Measurements from ENCODE around the gene EPHA5. TPM values are rescaled to one million over a fixed set of nuclear protein-coding genes. Genes with fewer than 3 reads are reported as not detected.
A peak's percentile ranks its signal among the peaks of the same experiment; 100 is the strongest.

The EPHA5 gene
- total RNA-seq, 1 experiment from 2014 or later, result 0.28 TPM

DNA sequence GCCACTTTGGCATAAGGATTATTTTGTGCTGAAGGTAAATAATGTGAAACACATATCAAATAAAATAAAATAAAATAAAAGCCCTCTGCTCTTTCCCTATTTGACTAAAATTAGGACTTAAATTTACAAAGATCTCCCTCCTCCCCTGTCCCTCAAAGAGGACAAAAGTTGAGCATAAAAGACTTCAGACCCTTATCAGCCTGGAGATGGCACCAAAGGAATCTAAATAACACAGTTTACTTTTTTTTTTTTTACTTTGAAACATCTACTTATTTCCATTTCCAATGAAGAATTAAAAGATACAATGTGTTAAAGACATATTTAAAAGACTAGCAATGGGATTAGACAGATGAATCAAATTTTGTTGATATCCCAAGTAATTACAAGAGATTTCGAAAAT is 89.7 kb downstream of the EPHA5 start:
- H3K4me3 Mint-ChIP-seq (ENCODE audit: unreplicated experiment), result no peak overlapping the region
- intact Hi-C loops (cut with micrococcal nuclease), result loop anchor here (2.0 to 10.0 kb wide), 2 partner anchors 284 to 1108 kb away; no protein-coding TSS in a partner anchor
- TF ChIP-seq, protein P1, sequence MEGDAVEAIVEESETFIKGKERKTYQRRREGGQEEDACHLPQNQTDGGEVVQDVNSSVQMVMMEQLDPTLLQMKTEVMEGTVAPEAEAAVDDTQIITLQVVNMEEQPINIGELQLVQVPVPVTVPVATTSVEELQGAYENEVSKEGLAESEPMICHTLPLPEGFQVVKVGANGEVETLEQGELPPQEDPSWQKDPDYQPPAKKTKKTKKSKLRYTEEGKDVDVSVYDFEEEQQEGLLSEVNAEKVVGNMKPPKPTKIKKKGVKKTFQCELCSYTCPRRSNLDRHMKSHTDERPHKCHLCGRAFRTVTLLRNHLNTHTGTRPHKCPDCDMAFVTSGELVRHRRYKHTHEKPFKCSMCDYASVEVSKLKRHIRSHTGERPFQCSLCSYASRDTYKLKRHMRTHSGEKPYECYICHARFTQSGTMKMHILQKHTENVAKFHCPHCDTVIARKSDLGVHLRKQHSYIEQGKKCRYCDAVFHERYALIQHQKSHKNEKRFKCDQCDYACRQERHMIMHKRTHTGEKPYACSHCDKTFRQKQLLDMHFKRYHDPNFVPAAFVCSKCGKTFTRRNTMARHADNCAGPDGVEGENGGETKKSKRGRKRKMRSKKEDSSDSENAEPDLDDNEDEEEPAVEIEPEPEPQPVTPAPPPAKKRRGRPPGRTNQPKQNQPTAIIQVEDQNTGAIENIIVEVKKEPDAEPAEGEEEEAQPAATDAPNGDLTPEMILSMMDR (IDR thresholded peaks at IDR 0.05; ENCODE audit: unreplicated experiment), result peak; percentile 27
- CTCF ChIA-PET, result no interaction called here
- DNase-seq (ENCODE audit: unreplicated experiment), result peak; percentile 23
- no peaks in the 10 kb centered on the region for H3K27me3 Mint-ChIP-seq (ENCODE audit: insufficient read depth, unreplicated experiment)
- H3K4me1 Mint-ChIP-seq (ENCODE audit: insufficient read depth, unreplicated experiment), result no peaks in the 10 kb centered on the region
- H3K9me3 Mint-ChIP-seq (ENCODE audit: unreplicated experiment), result no peaks in the 10 kb centered on the region
- POLR2A ChIA-PET, result no interaction called here
- H3K36me3 Mint-ChIP-seq (ENCODE audit: insufficient read depth, unreplicated experiment), result no peaks in the 10 kb centered on the region
- no peak overlapping the region for H3K27ac Mint-ChIP-seq (ENCODE audit: low read depth, unreplicated experiment)
- BruUV-seq (replicated peaks), result no TSS peak

DNA sequence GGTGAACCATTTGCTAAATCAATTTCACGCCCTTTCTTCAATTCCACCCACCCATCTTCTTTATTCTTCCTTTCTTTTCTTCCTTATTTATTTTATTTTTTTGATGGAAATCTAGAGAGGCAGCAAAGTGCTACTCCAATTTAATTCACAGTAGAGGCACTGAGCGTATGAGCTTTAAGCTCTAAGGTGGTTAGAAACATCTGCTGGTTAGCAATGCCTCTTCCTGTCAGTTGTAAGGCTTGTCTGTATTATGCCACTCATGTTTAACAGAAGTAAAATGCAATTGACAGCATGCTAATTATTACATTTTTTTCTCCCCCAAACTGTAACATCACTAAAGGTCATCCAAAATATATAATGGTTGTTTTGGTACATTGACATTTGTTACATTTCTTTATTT is 103.8 kb downstream of the EPHA5 start:
- H3K27me3 Mint-ChIP-seq (ENCODE audit: insufficient read depth, unreplicated experiment), result no peaks in the 10 kb centered on the region
- H3K27ac Mint-ChIP-seq (ENCODE audit: low read depth, unreplicated experiment), result no peak overlapping the region
- H3K9me3 Mint-ChIP-seq (ENCODE audit: unreplicated experiment), result no peaks in the 10 kb centered on the region
- no peaks in the 10 kb centered on the region for H3K4me1 Mint-ChIP-seq (ENCODE audit: insufficient read depth, unreplicated experiment)
- ChIA-PET POLR2A (interaction anchor here (0.6 kb wide), 1 partner anchor 25 kb away, joined by 3 read pairs; no protein-coding TSS in a partner anchor), CTCF (no interaction called here)
- TF ChIP-seq, protein P1 (IDR thresholded peaks at IDR 0.05; ENCODE audit: unreplicated experiment), result no peak
- DNase-seq (ENCODE audit: unreplicated experiment), result no peak
- no TSS peak for BruUV-seq (replicated peaks)
- H3K4me3 Mint-ChIP-seq (ENCODE audit: unreplicated experiment), result no peak overlapping the region
- H3K36me3 Mint-ChIP-seq (ENCODE audit: insufficient read depth, unreplicated experiment), result no peaks in the 10 kb centered on the region
- intact Hi-C loops (cut with micrococcal nuclease), result no loop called here

DNA sequence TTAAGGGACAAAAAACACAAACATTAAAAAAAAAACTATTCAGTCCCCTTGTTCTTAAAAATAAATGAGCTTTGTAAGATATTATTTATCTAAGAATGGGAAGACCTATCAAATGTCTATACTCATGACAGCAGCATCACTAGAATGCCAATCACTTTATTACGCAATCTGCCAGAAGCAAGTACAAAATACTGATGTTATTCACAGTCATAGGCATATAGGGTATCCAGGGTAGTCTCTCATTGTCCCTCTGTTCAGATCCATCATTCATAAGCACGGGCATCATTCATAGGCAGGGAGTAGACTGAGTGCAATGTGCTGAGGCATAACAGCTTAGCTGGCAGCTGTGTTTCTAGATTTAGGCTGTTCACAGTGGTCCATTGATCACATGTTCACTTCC is 109.1 kb downstream of the EPHA5 start:
- ChIA-PET POLR2A (no interaction called here), CTCF (no interaction called here)
- no TSS peak for BruUV-seq (replicated peaks)
- H3K27me3 Mint-ChIP-seq (ENCODE audit: insufficient read depth, unreplicated experiment), result no peaks in the 10 kb centered on the region
- intact Hi-C loops (cut with micrococcal nuclease), result no loop called here
- no peaks in the 10 kb centered on the region for H3K4me1 Mint-ChIP-seq (ENCODE audit: insufficient read depth, unreplicated experiment)
- no peak overlapping the region for H3K4me3 Mint-ChIP-seq (ENCODE audit: unreplicated experiment)
- DNase-seq (ENCODE audit: unreplicated experiment), result no peak
- H3K27ac Mint-ChIP-seq (ENCODE audit: low read depth, unreplicated experiment), result no peak overlapping the region
- no peaks in the 10 kb centered on the region for H3K9me3 Mint-ChIP-seq (ENCODE audit: unreplicated experiment)
- H3K36me3 Mint-ChIP-seq (ENCODE audit: insufficient read depth, unreplicated experiment), result no peaks in the 10 kb centered on the region
- TF ChIP-seq, protein P1 (IDR thresholded peaks at IDR 0.05; ENCODE audit: unreplicated experiment), result no peak

DNA sequence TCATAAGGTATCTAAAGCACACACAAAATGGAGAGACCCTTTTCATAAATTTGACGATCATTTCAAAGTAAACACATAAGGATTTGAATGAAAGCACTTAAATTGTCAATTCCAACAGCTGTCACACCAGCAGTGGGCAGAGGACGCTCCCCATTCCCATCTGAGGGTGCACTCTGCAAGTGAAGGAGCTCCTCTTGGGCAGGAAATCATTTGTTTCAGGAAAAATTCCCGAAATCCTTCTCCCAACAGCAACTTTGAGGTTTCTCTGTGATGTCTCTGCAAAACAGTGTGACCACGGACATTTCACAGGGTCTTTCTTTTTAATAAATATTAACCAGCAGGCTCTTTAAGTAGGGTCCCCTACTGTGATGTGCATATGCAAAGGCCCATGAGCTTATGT is 111.0 kb downstream of the EPHA5 start:
- intact Hi-C loops (cut with micrococcal nuclease), result no loop called here
- ChIA-PET CTCF (no interaction called here), POLR2A (no interaction called here)
- TF ChIP-seq, protein P1 (IDR thresholded peaks at IDR 0.05; ENCODE audit: unreplicated experiment), result no peak
- H3K36me3 Mint-ChIP-seq (ENCODE audit: insufficient read depth, unreplicated experiment), result no peaks in the 10 kb centered on the region
- H3K4me1 Mint-ChIP-seq (ENCODE audit: insufficient read depth, unreplicated experiment), result no peaks in the 10 kb centered on the region
- no peak overlapping the region for H3K4me3 Mint-ChIP-seq (ENCODE audit: unreplicated experiment)
- no TSS peak for BruUV-seq (replicated peaks)
- no peaks in the 10 kb centered on the region for H3K9me3 Mint-ChIP-seq (ENCODE audit: unreplicated experiment)
- no peaks in the 10 kb centered on the region for H3K27me3 Mint-ChIP-seq (ENCODE audit: insufficient read depth, unreplicated experiment)
- DNase-seq (ENCODE audit: unreplicated experiment), result no peak
- no peak overlapping the region for H3K27ac Mint-ChIP-seq (ENCODE audit: low read depth, unreplicated experiment)
